ENCODE measurements around the gene SLC10A7.

DNA sequence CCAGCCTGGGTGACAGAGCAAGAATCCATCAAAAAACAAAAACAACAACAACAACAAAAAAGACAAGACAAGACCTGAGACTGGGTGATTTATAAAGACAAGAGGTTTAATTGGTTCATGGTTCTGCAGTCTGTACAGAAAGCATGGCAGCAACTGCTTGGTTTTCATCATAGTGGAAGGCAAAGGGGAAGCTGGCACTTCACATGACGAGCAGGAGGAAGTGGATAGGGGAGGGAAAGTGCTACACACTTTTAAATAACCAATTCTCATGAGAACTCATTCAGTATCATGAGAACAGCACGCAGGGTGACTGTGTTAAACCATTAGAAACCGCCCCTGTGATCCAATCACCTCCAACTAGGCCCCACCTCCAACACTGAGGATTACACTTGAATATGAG lies 28.4 kb upstream of the SLC10A7 start:
- TF ChIP-seq, protein P1, sequence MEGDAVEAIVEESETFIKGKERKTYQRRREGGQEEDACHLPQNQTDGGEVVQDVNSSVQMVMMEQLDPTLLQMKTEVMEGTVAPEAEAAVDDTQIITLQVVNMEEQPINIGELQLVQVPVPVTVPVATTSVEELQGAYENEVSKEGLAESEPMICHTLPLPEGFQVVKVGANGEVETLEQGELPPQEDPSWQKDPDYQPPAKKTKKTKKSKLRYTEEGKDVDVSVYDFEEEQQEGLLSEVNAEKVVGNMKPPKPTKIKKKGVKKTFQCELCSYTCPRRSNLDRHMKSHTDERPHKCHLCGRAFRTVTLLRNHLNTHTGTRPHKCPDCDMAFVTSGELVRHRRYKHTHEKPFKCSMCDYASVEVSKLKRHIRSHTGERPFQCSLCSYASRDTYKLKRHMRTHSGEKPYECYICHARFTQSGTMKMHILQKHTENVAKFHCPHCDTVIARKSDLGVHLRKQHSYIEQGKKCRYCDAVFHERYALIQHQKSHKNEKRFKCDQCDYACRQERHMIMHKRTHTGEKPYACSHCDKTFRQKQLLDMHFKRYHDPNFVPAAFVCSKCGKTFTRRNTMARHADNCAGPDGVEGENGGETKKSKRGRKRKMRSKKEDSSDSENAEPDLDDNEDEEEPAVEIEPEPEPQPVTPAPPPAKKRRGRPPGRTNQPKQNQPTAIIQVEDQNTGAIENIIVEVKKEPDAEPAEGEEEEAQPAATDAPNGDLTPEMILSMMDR (IDR thresholded peaks at IDR 0.05 in 8 of 11, conservative IDR thresholded peaks at IDR 0.05 in 3 of 11) = no peak
- TF ChIP-seq POLR2AphosphoS5 (IDR thresholded peaks at IDR 0.05) = no peak
- no peak for TF ChIP-seq POLR2A (IDR thresholded peaks at IDR 0.05)
